ENCODE results near the gene PCDHA11. TPM values are rescaled to one million over a fixed set of nuclear protein-coding genes. Genes with fewer than 3 reads are reported as not detected.
A peak's percentile ranks its signal among the peaks of the same experiment; 100 is the strongest.

The PCDHA11 gene
- not detected in 2 replicates for total RNA-seq (2014; rRNA removed; shearing (Covaris generic))
- total RNA-seq (2022): not detected in 2 replicates
- Bru-seq, nascent RNA: not detected
- BruChase-seq, experiment 1, labeled RNA remaining after a 6-hour chase: not detected
- not detected for BruChase-seq, experiment 2, labeled RNA remaining after a 2-hour chase
- long read RNA-seq: 0 reads

GRCh38 chr5:140868721-140869554 lies at the start of gene PCDHA11:
Gene PCDHA11, plus strand, starts transcription at chr5:140868957. Its CDS starts 147 bp downstream, at chr5:140869104.
- intact Hi-C loops (cut with micrococcal nuclease; ENCODE audit: unreplicated experiment): no loop called here
- CTCF ChIA-PET (ENCODE audit: unreplicated experiment): no interaction called here
- no TSS peak for BruUV-seq (replicated peaks)

GRCh38 chr5:140821375-140822280 lies 47.1 kb upstream of the PCDHA11 start, which contains the start of gene PCDHA5:
Gene PCDHA5, plus strand, starts transcription at chr5:140821613.
- Histone ChIP-seq H3K4me1 (ENCODE audit: insufficient read depth, low read length, poor library complexity, severe bottlenecking) (no peaks in the 10 kb centered on the region), H3K9me3 (ENCODE audit: low read length) (no peaks in the 10 kb centered on the region), H3K36me3 (ENCODE audit: insufficient read depth, low read length) (no peaks in the 10 kb centered on the region), H3K9me2 (ENCODE audit: insufficient read depth, low read length) (no peaks in the 10 kb centered on the region), H3K27ac (ENCODE audit: low read depth, low read length, poor library complexity, severe bottlenecking) (no peak within 1 kb of the TSS), H4K20me1 (ENCODE audit: insufficient read depth, low read length) (no peaks in the 10 kb centered on the region), H3K4me2 (ENCODE audit: low read length) (no peak within 1 kb of the TSS), H2AFZ (ENCODE audit: low read length) (no peak within 1 kb of the TSS), H3K4me3 (ENCODE audit: low read depth, low read length, poor library complexity, severe bottlenecking) (no peak within 1 kb of the TSS), H3K79me2 (ENCODE audit: insufficient read depth, low read depth, low read length) (no peaks in the 10 kb centered on the region)
- TF ChIP-seq CTCF (conservative IDR thresholded peaks at IDR 0.05; ENCODE audit: low read length) (peak; percentile 93), EZH2phosphoT487 (IDR thresholded peaks at IDR 0.05; ENCODE audit: borderline replicate concordance, low read depth, low read length) (no peak)
- ChIA-PET CTCF (ENCODE audit: unreplicated experiment) (no interaction called here), POLR2A (no interaction called here)
- no TSS peak for BruUV-seq (replicated peaks)
- intact Hi-C loops (cut with micrococcal nuclease; ENCODE audit: unreplicated experiment): no loop called here
- DNase-seq (ENCODE audit: low spot score): peak; percentile 52

More at GRCh38 chr5:140868721-140869554, at the start of gene PCDHA11:
- TF ChIP-seq CTCF (conservative IDR thresholded peaks at IDR 0.05; ENCODE audit: low read length): no peak
- no peak for TF ChIP-seq EZH2phosphoT487 (IDR thresholded peaks at IDR 0.05; ENCODE audit: borderline replicate concordance, low read depth, low read length)
- Histone ChIP-seq H4K20me1 (ENCODE audit: insufficient read depth, low read length) (no peaks in the 10 kb centered on the region), H3K9me3 (ENCODE audit: low read length) (no peaks in the 10 kb centered on the region), H2AFZ (ENCODE audit: low read length) (no peak within 1 kb of the TSS), H3K9me2 (ENCODE audit: insufficient read depth, low read length) (no peaks in the 10 kb centered on the region), H3K4me2 (ENCODE audit: low read length) (no peak within 1 kb of the TSS), H3K27ac (ENCODE audit: low read depth, low read length, poor library complexity, severe bottlenecking) (no peak within 1 kb of the TSS), H3K4me3 (ENCODE audit: low read depth, low read length, poor library complexity, severe bottlenecking) (no peak within 1 kb of the TSS), H3K4me1 (ENCODE audit: insufficient read depth, low read length, poor library complexity, severe bottlenecking) (no peaks in the 10 kb centered on the region), H3K79me2 (ENCODE audit: insufficient read depth, low read depth, low read length) (no peaks in the 10 kb centered on the region), H3K36me3 (ENCODE audit: insufficient read depth, low read length) (no peaks in the 10 kb centered on the region)
- no peak for DNase-seq (ENCODE audit: low spot score)
- POLR2A ChIA-PET: no interaction called here

All from OCI-LY7 (cell line).